ENCODE measurements around the gene FBLN1. TPM values are rescaled to one million over a fixed set of nuclear protein-coding genes. Genes with fewer than 3 reads are reported as not detected.

The FBLN1 gene
- total RNA-seq, 4 donors from 2014 or later = 48.6 to 92.1 (median 68.9) TPM

DNA sequence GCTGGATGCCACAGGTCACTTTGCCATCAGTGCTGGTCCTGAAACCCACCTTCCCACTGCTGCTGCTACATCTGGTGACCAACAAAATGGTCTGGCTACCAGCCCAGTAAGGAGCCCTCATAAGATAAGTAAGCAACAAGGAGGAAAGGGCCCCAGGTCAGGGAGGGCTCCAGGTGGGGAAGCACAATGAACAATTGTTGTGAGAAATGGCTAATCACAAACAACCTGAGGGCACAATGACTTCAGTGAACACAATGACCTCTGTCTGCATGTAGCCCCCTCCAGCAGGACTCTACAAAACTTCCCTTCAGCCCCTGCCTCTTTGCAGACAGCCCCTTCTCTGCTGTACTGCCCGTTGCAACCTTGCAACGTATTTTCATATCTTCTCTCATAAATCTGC, 19.4 kb upstream of the FBLN1 start:
- Histone ChIP-seq H3K36me3 (no peaks in the 10 kb centered on the region), H3K4me3 (no peak overlapping the region), H3K9me3 (no peaks in the 10 kb centered on the region), H3K27me3 (no peaks in the 10 kb centered on the region), H3K4me1 (no peaks in the 10 kb centered on the region), H3K27ac (no peak overlapping the region)
- WGBS, 2 donors (ENCODE audit: low coverage in 1 of 2) = 78 to 92% methylated on average over 2 of the region's 2 CpGs
- intact Hi-C loops (cut with DNase I; ENCODE audit: low total_unique reads) = no loop called here
- no peak for DNase-seq
- in situ Hi-C loops (cut with MboI; ENCODE audit: low pct_ligation_motif_present in 1 of 4, low pct_unique_long_range_greater_than_20kb in 1 of 4, low sequenced_read_pairs in 3 of 4) = no loop called here
- TF ChIP-seq POLR2AphosphoS5 (IDR thresholded peaks at IDR 0.05) (no peak), EP300 (IDR thresholded peaks at IDR 0.05; ENCODE audit: low read depth) (no peak), POLR2A (IDR thresholded peaks at IDR 0.05) (no peak)
- TF ChIP-seq, protein P1, sequence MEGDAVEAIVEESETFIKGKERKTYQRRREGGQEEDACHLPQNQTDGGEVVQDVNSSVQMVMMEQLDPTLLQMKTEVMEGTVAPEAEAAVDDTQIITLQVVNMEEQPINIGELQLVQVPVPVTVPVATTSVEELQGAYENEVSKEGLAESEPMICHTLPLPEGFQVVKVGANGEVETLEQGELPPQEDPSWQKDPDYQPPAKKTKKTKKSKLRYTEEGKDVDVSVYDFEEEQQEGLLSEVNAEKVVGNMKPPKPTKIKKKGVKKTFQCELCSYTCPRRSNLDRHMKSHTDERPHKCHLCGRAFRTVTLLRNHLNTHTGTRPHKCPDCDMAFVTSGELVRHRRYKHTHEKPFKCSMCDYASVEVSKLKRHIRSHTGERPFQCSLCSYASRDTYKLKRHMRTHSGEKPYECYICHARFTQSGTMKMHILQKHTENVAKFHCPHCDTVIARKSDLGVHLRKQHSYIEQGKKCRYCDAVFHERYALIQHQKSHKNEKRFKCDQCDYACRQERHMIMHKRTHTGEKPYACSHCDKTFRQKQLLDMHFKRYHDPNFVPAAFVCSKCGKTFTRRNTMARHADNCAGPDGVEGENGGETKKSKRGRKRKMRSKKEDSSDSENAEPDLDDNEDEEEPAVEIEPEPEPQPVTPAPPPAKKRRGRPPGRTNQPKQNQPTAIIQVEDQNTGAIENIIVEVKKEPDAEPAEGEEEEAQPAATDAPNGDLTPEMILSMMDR (IDR thresholded peaks at IDR 0.05) = no peak

DNA sequence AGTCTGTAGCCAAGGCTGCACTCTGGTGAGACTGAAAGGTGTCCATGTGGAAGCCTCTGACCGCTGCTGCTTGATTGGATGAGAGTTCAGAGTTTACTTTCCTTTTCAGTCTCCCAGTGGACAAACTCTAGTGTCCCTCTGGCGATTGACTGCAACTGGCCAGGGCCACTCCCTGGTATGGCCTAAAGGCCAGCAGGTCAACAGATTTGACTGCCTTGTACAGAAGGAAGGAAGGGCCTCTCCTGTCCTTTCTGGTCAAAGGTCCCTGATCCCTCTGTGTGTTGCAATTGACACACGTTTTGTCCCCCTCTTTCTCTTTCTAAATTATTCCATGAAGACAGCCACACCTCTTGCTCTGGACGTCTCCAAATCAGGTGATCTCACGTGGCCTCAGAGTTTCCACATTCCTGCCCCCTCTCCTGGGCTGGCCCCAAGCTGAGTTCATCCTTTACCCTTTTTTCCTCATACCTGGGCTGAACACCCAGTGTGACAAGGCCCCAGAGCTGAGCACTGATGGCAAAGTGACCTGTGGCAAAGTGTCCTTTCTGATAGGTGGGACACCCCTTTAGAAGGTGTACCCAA, 18.7 kb upstream of the FBLN1 start:
- WGBS, 2 donors (ENCODE audit: low coverage in 1 of 2) = 42% methylated on average over 3 to 5 of the region's 5 CpGs
- H3K27ac ChIP-seq = no peak overlapping the region
- H3K9me3 ChIP-seq = no peaks in the 10 kb centered on the region

DNA sequence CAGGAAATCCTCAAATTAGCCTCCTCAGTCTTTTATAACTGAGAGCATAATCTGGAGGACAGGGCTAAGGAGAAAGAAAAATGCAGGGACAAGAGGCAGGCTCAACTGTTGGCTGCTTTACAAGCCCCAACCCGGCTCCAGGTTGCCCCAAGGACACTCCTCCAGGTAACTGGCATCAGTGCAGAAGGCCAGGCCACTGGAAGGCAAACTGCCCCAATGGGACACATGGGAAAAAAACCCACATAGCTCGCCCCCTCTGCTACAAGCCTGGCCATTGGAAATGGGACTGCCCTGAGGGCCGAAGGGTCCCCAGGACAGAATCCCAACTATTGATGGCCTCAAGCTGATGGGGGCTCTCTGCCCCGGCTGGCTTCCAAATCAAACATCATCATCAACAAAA, 17.9 kb upstream of the FBLN1 start:
- TF ChIP-seq EP300 (IDR thresholded peaks at IDR 0.05; ENCODE audit: low read depth) = no peak
- no peak for TF ChIP-seq POLR2AphosphoS5 (IDR thresholded peaks at IDR 0.05)
- no peak for TF ChIP-seq POLR2A (IDR thresholded peaks at IDR 0.05)
- TF ChIP-seq, protein P1 (IDR thresholded peaks at IDR 0.05) = no peak
- Histone ChIP-seq H3K27me3 (no peaks in the 10 kb centered on the region), H3K4me3 (no peak overlapping the region), H3K36me3 (no peaks in the 10 kb centered on the region), H3K4me1 (no peaks in the 10 kb centered on the region), H3K27ac (no peak overlapping the region), H3K9me3 (no peaks in the 10 kb centered on the region)
- WGBS, 2 donors (ENCODE audit: low coverage in 1 of 2) = 71% methylated on average over 4 of the region's 4 CpGs; no CpG with 5 or more reads in 1 of the 2 donors
- no peak for DNase-seq
- intact Hi-C loops (cut with DNase I; ENCODE audit: low total_unique reads) (no loop called here), in situ Hi-C loops (cut with MboI; ENCODE audit: low pct_ligation_motif_present in 1 of 4, low pct_unique_long_range_greater_than_20kb in 1 of 4, low sequenced_read_pairs in 3 of 4) (no loop called here)

More for the DNA sequence above, 18.7 kb upstream of the FBLN1 start:
- H3K27me3 ChIP-seq = no peaks in the 10 kb centered on the region
- intact Hi-C loops (cut with DNase I; ENCODE audit: low total_unique reads) = no loop called here
- no peak overlapping the region for H3K4me3 ChIP-seq
- in situ Hi-C loops (cut with MboI; ENCODE audit: low pct_ligation_motif_present in 1 of 4, low pct_unique_long_range_greater_than_20kb in 1 of 4, low sequenced_read_pairs in 3 of 4) = no loop called here
- no peak for DNase-seq
- H3K36me3 ChIP-seq = no peaks in the 10 kb centered on the region
- no peaks in the 10 kb centered on the region for H3K4me1 ChIP-seq
- TF ChIP-seq, protein P1 (IDR thresholded peaks at IDR 0.05) = no peak
- no peak for TF ChIP-seq POLR2A (IDR thresholded peaks at IDR 0.05)
- no peak for TF ChIP-seq EP300 (IDR thresholded peaks at IDR 0.05; ENCODE audit: low read depth)
- no peak for TF ChIP-seq POLR2AphosphoS5 (IDR thresholded peaks at IDR 0.05)

DNA sequence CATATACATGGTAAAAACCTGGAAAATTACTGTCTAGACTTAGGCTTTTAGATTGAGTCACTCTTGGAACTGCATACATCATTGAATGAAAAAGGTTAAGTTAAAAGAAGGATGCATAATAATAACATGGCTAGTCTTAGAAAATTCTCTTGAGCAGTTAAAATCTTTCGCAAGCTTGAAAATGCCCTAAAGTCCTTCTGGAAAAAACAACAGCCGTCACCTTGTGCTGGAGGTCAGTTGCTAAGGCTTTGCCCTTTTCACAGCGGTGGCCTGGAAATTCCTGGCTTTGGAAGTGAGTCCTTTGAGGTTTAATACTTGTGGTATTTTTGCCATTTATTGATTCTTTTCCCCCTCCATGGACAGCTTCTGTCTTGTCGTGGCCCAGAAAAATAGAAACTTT, 17.4 kb upstream of the FBLN1 start:
- H3K27ac ChIP-seq = no peak overlapping the region
- H3K27me3 ChIP-seq = no peaks in the 10 kb centered on the region
- WGBS, 2 donors (ENCODE audit: low coverage in 1 of 2) = 77 to 88% methylated on average over 4 of the region's 4 CpGs
- intact Hi-C loops (cut with DNase I; ENCODE audit: low total_unique reads) = no loop called here
- DNase-seq = no peak
- no peaks in the 10 kb centered on the region for H3K4me1 ChIP-seq
- H3K9me3 ChIP-seq = no peaks in the 10 kb centered on the region
- H3K36me3 ChIP-seq = no peaks in the 10 kb centered on the region
- H3K4me3 ChIP-seq = no peak overlapping the region
- TF ChIP-seq, protein P1 (IDR thresholded peaks at IDR 0.05) = no peak
- TF ChIP-seq POLR2A (IDR thresholded peaks at IDR 0.05) = no peak
- no peak for TF ChIP-seq EP300 (IDR thresholded peaks at IDR 0.05; ENCODE audit: low read depth)
- no peak for TF ChIP-seq POLR2AphosphoS5 (IDR thresholded peaks at IDR 0.05)
- in situ Hi-C loops (cut with MboI; ENCODE audit: low pct_ligation_motif_present in 1 of 4, low pct_unique_long_range_greater_than_20kb in 1 of 4, low sequenced_read_pairs in 3 of 4) = no loop called here

Data from transverse colon (tissue), 4 donors.